Activated CD4-positive, CD25-positive, alpha-beta regulatory T cell treated with anti-CD3 and anti-CD28 coated beads, Interleukin-2, amount 50 U/mL, for 16 hours (primary cell): ENCODE results near the gene TSPAN14.
"Not testable (repeated sequence)": the region's sequence is repeated elsewhere in the genome, so short reads cannot be mapped to it uniquely, and the experiment has no call there.

Source experiments
- DNase-seq: peaks from one replicate; pipeline ENCODE4 v3.0.0-alpha.2; 2020; ENCODE audit warnings: low read depth, low spot score

TSPAN14 gene

GRCh38 chr10:80453842-80454512, at the start of gene TSPAN14:
TSPAN14 (plus strand) TSS chr10:80454310; CDS start chr10:80489234, 34,924 bp downstream.
- peak; percentile 49 for DNase-seq

- no peak for DNase-seq
Measured at GRCh38 chr10:80405035-80405434, 49.1 kb upstream of the TSPAN14 start.

GRCh38 chr10:80405626-80406025, 48.5 kb upstream of the TSPAN14 start:
- DNase-seq: no peak

- no peak for DNase-seq
Measured at GRCh38 chr10:80406204-80406603, 47.9 kb upstream of the TSPAN14 start.

GRCh38 chr10:80407812-80408241, 46.3 kb upstream of the TSPAN14 start:
- DNase-seq: no peak

GRCh38 chr10:80408242-80409101, 45.6 kb upstream of the TSPAN14 start, which contains the start of gene PRXL2A:
PRXL2A (plus strand) TSS chr10:80408551; CDS start chr10:80420468, 11,917 bp downstream.
- peak; percentile 37 for DNase-seq

GRCh38 chr10:80409121-80409520, 45.0 kb upstream of the TSPAN14 start:
- DNase-seq: no peak

GRCh38 chr10:80410122-80410521, 44.0 kb upstream of the TSPAN14 start:
- no peak for DNase-seq

GRCh38 chr10:80410578-80411145, 43.4 kb upstream of the TSPAN14 start:
- no peak for DNase-seq

GRCh38 chr10:80411267-80411668, 42.8 kb upstream of the TSPAN14 start:
- no peak for DNase-seq

GRCh38 chr10:80411681-80412220, 42.4 kb upstream of the TSPAN14 start:
- DNase-seq: no peak

- DNase-seq: no peak
Measured at GRCh38 chr10:80412486-80412885, 41.6 kb upstream of the TSPAN14 start.

GRCh38 chr10:80413271-80413996, 40.7 kb upstream of the TSPAN14 start:
- DNase-seq: no peak

GRCh38 chr10:80414142-80414895, 39.8 kb upstream of the TSPAN14 start:
- DNase-seq: no peak

- no peak for DNase-seq
Measured at GRCh38 chr10:80415734-80416478, 38.2 kb upstream of the TSPAN14 start.

GRCh38 chr10:80416479-80417098, 37.5 kb upstream of the TSPAN14 start:
- no peak for DNase-seq

GRCh38 chr10:80417256-80417655, 36.9 kb upstream of the TSPAN14 start:
- DNase-seq: not testable (repeated sequence)

GRCh38 chr10:80421050-80421706, 32.9 kb upstream of the TSPAN14 start:
- DNase-seq: no peak
